Memory B cell (primary cell): Measurements from ENCODE around the gene SPNS2.
A peak's percentile ranks its signal among the peaks of the same experiment; 100 is the strongest.

Experiments used
- ATAC-seq: fragments of 150-1000 bp; cut with Tn5 transposase; 2 replicates; pipeline ENCODE4 v1.10.0; 2021; ENCODE audit warnings: low read depth, mild to moderate bottlenecking, moderate library complexity
- DNase-seq, 2 donors: peaks; one replicate each; pipeline ENCODE4 v3.0.0; 2022; ENCODE audit warnings: low spot score in 2 of 2
- H3K27ac Mint-ChIP-seq: one replicate; pipeline ENCODE4 v1.8.0; 2022; ENCODE audit warnings: mild to moderate bottlenecking, moderate library complexity, mixed read lengths
- H3K27me3 Mint-ChIP-seq: one replicate; pipeline ENCODE4 v1.8.0; 2022; ENCODE audit warnings: mixed read lengths
- H3K36me3 Mint-ChIP-seq: one replicate; pipeline ENCODE4 v1.8.0; 2022; ENCODE audit warnings: mild to moderate bottlenecking, mixed read lengths
- H3K4me1 Mint-ChIP-seq: one replicate; pipeline ENCODE4 v1.8.0; 2022; ENCODE audit warnings: mixed read lengths
- H3K4me3 Mint-ChIP-seq: one replicate; pipeline ENCODE4 v1.8.0; 2022; ENCODE audit warnings: mild to moderate bottlenecking, moderate library complexity, mixed read lengths
- H3K9me3 Mint-ChIP-seq: one replicate; pipeline ENCODE4 v1.8.0; 2022; ENCODE audit warnings: mixed read lengths

The SPNS2 gene

GRCh38 chr17:4548061-4548461, 49.4 kb downstream of the SPNS2 start:
- H3K27me3 Mint-ChIP-seq, result no peaks in the 10 kb centered on the region
- H3K4me1 Mint-ChIP-seq, result no peaks in the 10 kb centered on the region
- H3K4me3 Mint-ChIP-seq, result no peak overlapping the region
- DNase-seq, result no peak
- peaks cover 21% of the 10 kb centered on the region for H3K36me3 Mint-ChIP-seq
- H3K9me3 Mint-ChIP-seq, result no peaks in the 10 kb centered on the region
- no peak for ATAC-seq
- no peak overlapping the region for H3K27ac Mint-ChIP-seq

DNA sequence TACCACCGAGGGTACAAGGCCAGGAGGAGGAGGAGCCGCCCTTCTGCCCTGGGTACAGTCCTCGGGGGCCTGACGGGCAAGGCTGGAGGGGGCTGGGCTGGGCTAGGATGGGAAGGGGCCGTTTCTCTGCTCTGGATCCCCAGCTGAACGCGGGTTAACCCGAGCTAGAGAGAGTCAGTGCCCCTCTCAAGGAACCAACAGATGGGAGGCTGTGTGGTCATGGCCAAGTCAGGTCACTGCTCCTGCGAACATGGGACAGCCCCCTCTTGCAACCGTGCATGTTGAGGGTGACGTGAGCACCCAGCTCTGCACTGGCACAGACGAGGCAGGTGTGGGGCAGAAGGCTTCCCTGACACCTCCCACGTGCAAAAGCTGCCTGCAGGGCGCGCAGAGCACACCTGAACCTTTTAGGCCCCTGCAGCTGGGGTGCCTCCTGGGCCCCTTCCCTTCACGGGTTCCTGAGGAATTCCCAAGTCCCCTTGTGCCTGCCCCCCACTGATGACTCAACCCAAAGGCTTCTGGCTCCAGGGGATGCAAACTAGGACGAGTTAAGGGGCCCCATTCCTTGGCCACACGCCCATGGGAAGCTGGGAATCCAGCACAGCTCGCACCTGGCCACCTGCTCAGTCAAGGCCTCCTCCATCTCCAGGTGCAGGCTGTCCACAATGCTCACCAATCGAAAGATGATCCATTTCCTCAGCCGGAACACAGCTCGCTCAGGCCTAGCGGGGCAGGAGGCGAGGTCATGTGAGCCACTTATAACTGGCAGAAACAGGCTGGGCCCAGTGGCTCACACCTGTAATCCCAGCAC, 50.2 kb downstream of the SPNS2 start:
- no peaks in the 10 kb centered on the region for H3K9me3 Mint-ChIP-seq
- no peak for DNase-seq
- ATAC-seq, result no peak
- no peak overlapping the region for H3K4me3 Mint-ChIP-seq
- peaks cover 17% of the 10 kb centered on the region for H3K36me3 Mint-ChIP-seq
- no peaks in the 10 kb centered on the region for H3K4me1 Mint-ChIP-seq
- H3K27ac Mint-ChIP-seq, result no peak overlapping the region
- H3K27me3 Mint-ChIP-seq, result no peaks in the 10 kb centered on the region

DNA sequence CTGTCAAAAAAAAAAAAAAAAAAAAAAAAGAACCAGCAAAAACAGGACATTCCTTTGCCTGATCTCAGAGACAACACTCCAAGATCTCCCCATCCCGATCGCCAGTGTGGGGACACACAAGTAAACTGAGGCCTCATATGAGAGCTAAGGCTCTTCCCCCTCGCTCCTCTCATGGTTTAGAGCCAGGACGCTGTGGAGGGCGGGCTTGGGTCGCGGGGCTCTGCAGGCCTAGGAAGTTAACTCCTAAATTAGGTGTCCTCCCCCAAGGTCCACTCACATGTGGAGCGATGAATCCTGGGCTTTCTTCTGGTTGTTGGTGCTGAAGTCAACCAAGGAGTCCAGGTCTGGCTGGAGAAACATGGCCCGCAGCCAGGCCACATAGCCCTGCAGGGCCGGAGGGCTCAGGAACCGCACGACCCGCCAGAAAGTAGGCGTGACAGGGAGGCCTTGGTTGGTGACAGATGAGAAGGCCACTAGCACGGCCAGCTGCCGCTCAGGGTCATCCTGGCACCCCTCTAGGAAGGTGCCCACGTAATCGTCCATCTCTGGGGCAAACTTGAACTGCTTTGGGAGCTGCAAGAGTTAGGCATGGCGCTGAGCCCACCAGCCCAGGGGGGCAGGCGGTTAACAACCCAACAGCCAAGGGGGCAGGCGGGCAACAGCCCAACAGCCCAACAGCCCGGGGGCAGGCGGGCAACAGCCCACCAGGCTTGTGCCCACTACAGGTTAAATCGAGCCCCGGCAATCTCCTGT, 51.3 kb downstream of the SPNS2 start:
- Mint-ChIP-seq H3K4me3 (no peak overlapping the region), H3K36me3 (peaks cover 14% of the 10 kb centered on the region), H3K9me3 (no peaks in the 10 kb centered on the region), H3K27me3 (no peaks in the 10 kb centered on the region), H3K4me1 (peaks cover 8% of the 10 kb centered on the region), H3K27ac (no peak overlapping the region)
- ATAC-seq (no peak), DNase-seq (no peak)

DNA sequence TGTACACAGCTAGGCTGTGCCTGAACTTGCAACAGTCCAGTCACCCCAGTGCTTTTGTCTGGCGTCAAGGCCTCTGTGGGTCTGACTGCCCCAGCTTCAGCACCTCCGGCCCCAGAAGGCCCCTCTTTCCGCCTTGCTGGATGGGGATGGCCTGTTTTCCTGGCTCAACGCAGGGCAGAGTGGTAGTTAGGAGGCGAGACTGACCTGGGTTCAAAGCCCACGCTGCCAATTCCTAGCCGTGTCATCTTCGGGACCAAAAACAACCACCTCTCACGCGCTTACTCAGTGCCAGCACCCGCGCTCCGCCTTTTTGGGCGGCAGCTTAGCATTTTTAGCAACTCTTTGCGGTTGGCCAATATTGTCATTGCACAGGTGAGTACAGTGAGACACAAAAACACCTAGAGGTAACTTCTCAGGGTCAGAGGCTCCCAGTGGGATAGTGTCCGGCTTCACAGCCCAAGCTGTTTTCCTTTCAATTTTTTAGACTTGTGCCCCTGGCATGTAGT, 51.9 kb downstream of the SPNS2 start:
- Mint-ChIP-seq H3K27ac (no peak overlapping the region), H3K27me3 (no peaks in the 10 kb centered on the region)
- DNase-seq, result no peak

GRCh38 chr17:4551141-4551540, 52.5 kb downstream of the SPNS2 start:
- Mint-ChIP-seq H3K27ac (no peak overlapping the region), H3K27me3 (no peaks in the 10 kb centered on the region), H3K9me3 (no peaks in the 10 kb centered on the region), H3K4me3 (no peak overlapping the region), H3K36me3 (peaks cover 11% of the 10 kb centered on the region), H3K4me1 (peaks cover 14% of the 10 kb centered on the region)
- DNase-seq (no peak), ATAC-seq (no peak)

More for the DNA sequence above, 51.9 kb downstream of the SPNS2 start:
- peaks cover 8% of the 10 kb centered on the region for H3K4me1 Mint-ChIP-seq
- no peak overlapping the region for H3K4me3 Mint-ChIP-seq
- H3K36me3 Mint-ChIP-seq, result peaks cover 11% of the 10 kb centered on the region
- H3K9me3 Mint-ChIP-seq, result no peaks in the 10 kb centered on the region
- no peak for ATAC-seq

- Mint-ChIP-seq H3K9me3 (no peaks in the 10 kb centered on the region), H3K36me3 (peaks cover 8% of the 10 kb centered on the region), H3K27me3 (no peaks in the 10 kb centered on the region), H3K4me1 (peaks cover 15% of the 10 kb centered on the region), H3K27ac (no peak overlapping the region), H3K4me3 (no peak overlapping the region)
- no peak for DNase-seq
- ATAC-seq, result no peak
Measured at GRCh38 chr17:4551796-4552525, 53.3 kb downstream of the SPNS2 start.

- Mint-ChIP-seq H3K9me3 (no peaks in the 10 kb centered on the region), H3K4me3 (peak overlapping the region; percentile 68), H3K4me1 (peaks cover 15% of the 10 kb centered on the region), H3K36me3 (peaks cover 3% of the 10 kb centered on the region), H3K27ac (no peak overlapping the region), H3K27me3 (peaks cover 2% of the 10 kb centered on the region)
- no peak for ATAC-seq
- DNase-seq, result no peak
Measured at GRCh38 chr17:4553669-4554068, 55.0 kb downstream of the SPNS2 start.

DNA sequence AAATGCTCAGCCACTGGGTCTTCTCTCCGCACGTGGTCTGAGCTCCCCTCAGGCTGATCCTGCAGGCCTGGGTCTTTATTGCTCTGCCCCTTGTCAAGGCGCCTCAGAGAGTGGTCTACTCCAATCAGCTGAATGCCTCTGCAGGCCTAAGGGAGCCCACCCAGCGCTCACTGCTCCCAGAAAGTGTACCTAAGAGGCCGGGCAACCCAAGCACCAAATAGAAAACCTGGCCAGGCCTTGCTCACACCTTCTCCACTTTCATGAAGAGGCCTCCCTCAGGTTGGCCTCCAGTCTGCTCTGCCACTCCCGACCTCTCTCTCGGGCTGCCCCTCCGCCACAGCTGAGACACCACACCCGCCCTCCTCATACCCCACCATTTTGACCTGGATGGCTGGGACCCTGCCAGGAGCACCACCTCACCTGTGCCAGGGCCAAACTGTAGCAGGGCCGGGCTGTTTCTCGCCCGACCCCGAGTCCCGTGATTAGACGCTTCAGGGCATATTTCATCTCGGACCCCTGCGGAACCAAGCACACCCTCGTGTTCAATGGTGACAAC, 55.8 kb downstream of the SPNS2 start:
- Mint-ChIP-seq H3K4me1 (peaks cover 15% of the 10 kb centered on the region), H3K36me3 (peaks cover 3% of the 10 kb centered on the region)
- no peak for ATAC-seq

GRCh38 chr17:4554997-4555799, 56.5 kb downstream of the SPNS2 start, which contains the start of gene MYBBP1A:
MYBBP1A (minus strand) TSS chr17:4555384; CDS start chr17:4555324, 60 bp downstream.
- Mint-ChIP-seq H3K36me3 (peaks cover 3% of the 10 kb centered on the region), H3K4me3 (peak within 1 kb of the TSS; percentile 97), H3K4me1 (peaks cover 15% of the 10 kb centered on the region), H3K27me3 (peaks cover 2% of the 10 kb centered on the region), H3K9me3 (no peaks in the 10 kb centered on the region), H3K27ac (peak within 1 kb of the TSS; percentile 87)
- ATAC-seq (peak; percentile 96), DNase-seq (peak; percentile 90 to 93)

More for the DNA sequence above, 55.8 kb downstream of the SPNS2 start:
- no peaks in the 10 kb centered on the region for H3K9me3 Mint-ChIP-seq
- peak overlapping the region; percentile 97 for H3K4me3 Mint-ChIP-seq
- H3K27ac Mint-ChIP-seq, result peak overlapping the region; percentile 87
- peaks cover 2% of the 10 kb centered on the region for H3K27me3 Mint-ChIP-seq
- no peak for DNase-seq

- no peak for ATAC-seq
- Mint-ChIP-seq H3K36me3 (peaks cover 1% of the 10 kb centered on the region), H3K4me3 (peak overlapping the region; percentile 97), H3K27ac (peak overlapping the region; percentile 87), H3K4me1 (peaks cover 16% of the 10 kb centered on the region), H3K9me3 (no peaks in the 10 kb centered on the region), H3K27me3 (peaks cover 2% of the 10 kb centered on the region)
- no peak for DNase-seq
Measured at GRCh38 chr17:4555873-4556759, 57.4 kb downstream of the SPNS2 start.

- peak overlapping the region; percentile 87 for H3K27ac Mint-ChIP-seq
- H3K36me3 Mint-ChIP-seq, result no peaks in the 10 kb centered on the region
- no peaks in the 10 kb centered on the region for H3K9me3 Mint-ChIP-seq
- ATAC-seq (no peak), DNase-seq (no peak)
- peaks cover 22% of the 10 kb centered on the region for H3K4me1 Mint-ChIP-seq
- peaks cover 2% of the 10 kb centered on the region for H3K27me3 Mint-ChIP-seq
- H3K4me3 Mint-ChIP-seq, result no peak overlapping the region
Measured at GRCh38 chr17:4556996-4557395, 58.3 kb downstream of the SPNS2 start.

DNA sequence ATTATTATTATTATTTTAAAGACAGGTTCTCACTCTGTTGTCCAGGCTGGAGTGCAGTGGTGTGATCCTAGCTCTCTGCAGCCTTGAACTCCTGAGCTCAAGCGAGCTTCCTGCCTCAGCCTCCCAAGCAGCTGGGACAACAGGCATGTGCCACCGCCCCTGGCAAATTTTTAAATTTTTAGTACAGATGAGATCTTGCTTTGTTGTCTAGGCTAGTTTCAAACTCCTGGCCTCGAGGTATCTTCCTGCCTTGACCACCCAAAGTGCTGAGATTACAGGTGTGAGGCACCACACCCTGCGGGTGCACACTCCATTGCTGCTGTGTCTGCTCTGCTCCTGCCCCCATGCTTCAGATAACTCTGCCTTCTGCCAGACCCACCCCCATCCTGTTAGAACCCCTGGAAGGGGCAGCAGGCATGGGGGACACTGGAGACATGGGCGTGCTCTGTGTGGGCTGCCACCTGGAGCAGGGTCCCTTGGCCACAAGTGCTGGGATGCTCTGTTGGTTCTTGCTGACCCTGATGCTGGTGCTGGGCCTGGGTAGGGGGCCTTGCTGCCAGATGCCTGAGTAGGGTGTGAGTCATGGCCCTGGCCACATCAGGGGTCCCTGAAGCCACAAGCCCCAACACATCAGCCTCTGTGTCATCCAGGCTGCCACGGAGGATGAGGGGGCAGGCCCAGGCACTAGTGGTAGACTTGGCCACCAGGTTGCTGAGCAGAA, 59.1 kb downstream of the SPNS2 start:
- Mint-ChIP-seq H3K27ac (no peak overlapping the region), H3K4me1 (peaks cover 29% of the 10 kb centered on the region), H3K9me3 (no peaks in the 10 kb centered on the region), H3K4me3 (no peak overlapping the region), H3K36me3 (no peaks in the 10 kb centered on the region), H3K27me3 (peaks cover 2% of the 10 kb centered on the region)
- DNase-seq (no peak), ATAC-seq (no peak)
